Uterus (tissue), 2 donors: Measurements from ENCODE around the gene DLG1.

Experiments used
- CTCF ChIP-seq, 4 experiments: fragments of 200-600 bp in 2 of 4; fragments of 450-650 bp in 2 of 4; sonication (generic) in 2 of 4; IDR thresholded peaks; one replicate each; pipeline ENCODE4 v1.5.1; 2016 to 2019; ENCODE audit warnings: antibody characterized with exemption in 4 of 4, mild to moderate bottlenecking in 2 of 4, moderate library complexity in 1 of 4
- POLR2A ChIP-seq, 2 donors: fragments of 450-650 bp; IDR thresholded peaks; one replicate each; pipeline ENCODE4 v1.6.1; 2016; ENCODE audit warnings: antibody characterized with exemption in 2 of 2, mild to moderate bottlenecking in 1 of 2, moderate library complexity in 1 of 2

GRCh38 chr3:197015790-197016736, 282.3 kb downstream of the DLG1 start:
- TF ChIP-seq CTCF (IDR thresholded peaks at IDR 0.05) (no peak), POLR2A (IDR thresholded peaks at IDR 0.05) (no peak)
